SK-N-SH (cell line): ENCODE measurements around the gene PALLD.

ENCODE experiments used
- CTCF ChIP-seq: fragments of 200-600 bp; sonication (generic); IDR thresholded peaks from 2 replicates; pipeline ENCODE4 v1.6.1; 2017; ENCODE audit warnings: antibody characterized with exemption, mild to moderate bottlenecking, moderate library complexity
- EZH2phosphoT487 ChIP-seq: fragments of 200-600 bp; sonication (generic); IDR thresholded peaks from 2 replicates; pipeline ENCODE4 v1.6.1; 2017; ENCODE audit warnings: low read depth, mixed run types, mild to moderate bottlenecking, antibody characterized with exemption, moderate library complexity, borderline replicate concordance
- REST ChIP-seq: IDR thresholded peaks from 2 replicates; pipeline ENCODE4 v1.6.1; 2012; ENCODE audit warnings: mild to moderate bottlenecking, low read depth, low read length, moderate library complexity
- SMC3 ChIP-seq: IDR thresholded peaks from 2 replicates; pipeline ENCODE4 v1.6.1; 2012; ENCODE audit warnings: low read depth, low read length, improper control_type of control experiment

- no peak for TF ChIP-seq SMC3
- TF ChIP-seq CTCF = no peak
- no peak for TF ChIP-seq EZH2phosphoT487
- TF ChIP-seq REST = no peak
These were observed 387.6 kb downstream of the PALLD start for GRCh38 chr4:168884251-168885124.
